Heart left ventricle (tissue), 16 donors: ENCODE measurements around the gene IL18BP. TPM values are rescaled to one million over a fixed set of nuclear protein-coding genes. Genes with fewer than 3 reads are reported as not detected.
A peak's percentile ranks its signal among the peaks of the same experiment; 100 is the strongest.

Experiments used
- ATAC-seq, 4 donors: fragments of 200-7000 bp; cut with Tn5 transposase; one replicate each; pipeline ENCODE4 v1.9.1; 2020 to 2022; ENCODE audit warnings: moderate library complexity in 4 of 4, mild to moderate bottlenecking in 3 of 4, moderate number of reproducible peaks in 1 of 4
- DNase-seq, 5 donors: peaks; one replicate each; pipeline ENCODE4 v3.0.0-alpha.2; 2020
- H3K27ac ChIP-seq, 12 donors: fragments of 200-600 bp; sonication (generic) in 4 of 12; one replicate each; pipeline versions ENCODE4 v1.5.0 to v1.8.0; 2016 to 2022; ENCODE audit warnings: mild to moderate bottlenecking in 2 of 12
- H3K27me3 ChIP-seq, 9 donors: fragments of 200-600 bp; sonication (generic) in 2 of 9; one replicate each; pipeline versions ENCODE4 v1.5.1 to v1.8.0; 2016 to 2022; ENCODE audit warnings: mild to moderate bottlenecking in 3 of 9
- H3K36me3 ChIP-seq, 9 donors: fragments of 200-600 bp; sonication (generic) in 2 of 9; one replicate each; pipeline versions ENCODE4 v1.5.0 to v1.8.0; 2018 to 2022; ENCODE audit warnings: mild to moderate bottlenecking in 2 of 9
- H3K4me1 ChIP-seq, 12 donors: fragments of 200-600 bp; sonication (generic) in 4 of 12; one replicate each; pipeline versions ENCODE4 v1.5.0 to v1.8.0; 2016 to 2022; ENCODE audit warnings: mild to moderate bottlenecking in 3 of 12
- H3K4me3 ChIP-seq, 12 donors: fragments of 200-600 bp; sonication (generic) in 4 of 12; one replicate each; pipeline versions ENCODE4 v1.5.0 to v1.8.0; 2017 to 2022; ENCODE audit warnings: mild to moderate bottlenecking in 9 of 12, moderate library complexity in 4 of 12
- H3K9me3 ChIP-seq, 12 donors: fragments of 200-600 bp; sonication (generic) in 4 of 12; one replicate each; pipeline versions ENCODE4 v1.5.0 to v1.8.0; 2016 to 2022; ENCODE audit warnings: mild to moderate bottlenecking in 1 of 12
- POLR2A ChIP-seq, 2 donors: fragments of 450-650 bp; IDR thresholded peaks; one replicate each; pipeline ENCODE4 v1.6.1; 2017; ENCODE audit warnings: antibody characterized with exemption in 2 of 2, mild to moderate bottlenecking in 2 of 2, moderate library complexity in 2 of 2
- WGBS, 4 donors: extraction: QIAGEN DNeasy Blood & Tissue Kit in 2 of 4; methylation state at CpG; one replicate each; pipeline versions ENCODE4 v1.1.5 to v1.1.7; 2013 to 2018; 5-methylcytosine and 5-hydroxymethylcytosine counted together
- intact Hi-C, 10 donors: fragments of 100-400 bp; cut with DNase I; formaldehyde crosslinking; loops; one replicate each; pipeline versions ENCODE4 v1.11.1 to v1.14.2; 2022
- polyA plus RNA-seq, 2 donors: library from polyadenylated mRNA; stranded (reverse); fragments of 200-250 nt; gene quantifications; one replicate each; pipeline ENCODE4 v1.2.3, GENCODE V29; 2013
- total RNA-seq, 9 donors: library from RNA; depleted of rRNA in 2 of 9; stranded (reverse); fragments of >200 nt in 2 of 9; fragmentation: NEBNext Ultra II Directional in 3 of 9; extraction: Animal tissue kit (Norgen Biotek cat#: 25700) in 3 of 9; gene quantifications; one replicate each; pipeline versions ENCODE4 v1.1.0 to v1.2.4, GENCODE V29; 2016 to 2023
- TF ChIP-seq, protein P1 (sequence below), 12 donors: fragments of 200-600 bp; sonication (generic) in 4 of 12; IDR thresholded peaks; one replicate each; pipeline versions ENCODE4 v1.5.0 to v1.8.0; 2018 to 2022; ENCODE audit warnings: antibody characterized with exemption in 12 of 12, mild to moderate bottlenecking in 5 of 12
- donor health status: ischemic (EF 13 %, LVEDD 7.1; RV severe dilation, severe dysfunction).
- donor health status: healthy with polysubstance abuse.
- donor health status: DM: no; HTN: yes; CAD: no.
- donor health status: DM: no; HTN: no; CAD: no.
- donor health status: ischemic (EF 25% LVEDD 6.9; RV normal size, moderate dysfunction).
- donor health status: ischemic (EF 25% LVEDD 5.7; RV mildly dilated, moderate dysfunction).
- donor health status: healthy.
- donor health status: DM: yes; HTN: yes; CAD: no.
- donor health status: ischemic (EF 35%, LVEDD 5.7; RV mildly dilated, moderate dysfunction).
- donor health status: nonischemic (EF 11% LVEDD 7.7; RV severe dilation, severe dysfunction).
- donor health status: DM: yes; HTN: yes; CAD: no.
- donor health status: PGD.
- donor health status: ischemic (EF 29% LVEDD 5.4; RV normal size, mild dysfunction).
- donor health status: nonischemic (EF 23%, LVEDD 6.1; RV moderate dilation, normal function).

The IL18BP gene
- total and polyA plus RNA-seq, 11 donors = 1.1 to 86.5 (median 4.4) TPM

- peak; percentile 79 to 87 (median 85) for ATAC-seq
- Histone ChIP-seq H3K27ac (peak overlapping the region; percentile 94 to 100 (median 98)), H3K27me3 (no peaks in the 10 kb centered on the region), H3K9me3 (no peaks in the 10 kb centered on the region), H3K4me1 (peaks cover 19 to 65% (median 53%) of the 10 kb centered on the region in 12 donors), H3K36me3 (peaks cover 0 to 8% (median under 1%) of the 10 kb centered on the region in 9 donors), H3K4me3 (peak overlapping the region; percentile 48 to 82 (median 64))
- intact Hi-C loops = loop anchor here in 9 of 10 donors (1.0 to 5.0 kb wide), 7 partner anchors 37 to 182 kb away; partner anchors contain the start of genes LRRC51 (in 5 of the 9), NUMA1 (in 5 of the 9), INPPL1 (in 1 of the 9) and LAMTOR1 (in 1 of the 9)
- DNase-seq = peak; percentile 95 to 98 (median 95)
- TF ChIP-seq, protein P1, sequence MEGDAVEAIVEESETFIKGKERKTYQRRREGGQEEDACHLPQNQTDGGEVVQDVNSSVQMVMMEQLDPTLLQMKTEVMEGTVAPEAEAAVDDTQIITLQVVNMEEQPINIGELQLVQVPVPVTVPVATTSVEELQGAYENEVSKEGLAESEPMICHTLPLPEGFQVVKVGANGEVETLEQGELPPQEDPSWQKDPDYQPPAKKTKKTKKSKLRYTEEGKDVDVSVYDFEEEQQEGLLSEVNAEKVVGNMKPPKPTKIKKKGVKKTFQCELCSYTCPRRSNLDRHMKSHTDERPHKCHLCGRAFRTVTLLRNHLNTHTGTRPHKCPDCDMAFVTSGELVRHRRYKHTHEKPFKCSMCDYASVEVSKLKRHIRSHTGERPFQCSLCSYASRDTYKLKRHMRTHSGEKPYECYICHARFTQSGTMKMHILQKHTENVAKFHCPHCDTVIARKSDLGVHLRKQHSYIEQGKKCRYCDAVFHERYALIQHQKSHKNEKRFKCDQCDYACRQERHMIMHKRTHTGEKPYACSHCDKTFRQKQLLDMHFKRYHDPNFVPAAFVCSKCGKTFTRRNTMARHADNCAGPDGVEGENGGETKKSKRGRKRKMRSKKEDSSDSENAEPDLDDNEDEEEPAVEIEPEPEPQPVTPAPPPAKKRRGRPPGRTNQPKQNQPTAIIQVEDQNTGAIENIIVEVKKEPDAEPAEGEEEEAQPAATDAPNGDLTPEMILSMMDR (IDR thresholded peaks at IDR 0.05) = no peak
- TF ChIP-seq POLR2A (IDR thresholded peaks at IDR 0.05) = peak in 1 of 2 donors; percentile 7
- WGBS, 4 donors = 0% methylated on average over 23 of the region's 23 CpGs
These were observed 42.0 kb downstream of the IL18BP start for GRCh38 chr11:72040491-72041363.

DNA sequence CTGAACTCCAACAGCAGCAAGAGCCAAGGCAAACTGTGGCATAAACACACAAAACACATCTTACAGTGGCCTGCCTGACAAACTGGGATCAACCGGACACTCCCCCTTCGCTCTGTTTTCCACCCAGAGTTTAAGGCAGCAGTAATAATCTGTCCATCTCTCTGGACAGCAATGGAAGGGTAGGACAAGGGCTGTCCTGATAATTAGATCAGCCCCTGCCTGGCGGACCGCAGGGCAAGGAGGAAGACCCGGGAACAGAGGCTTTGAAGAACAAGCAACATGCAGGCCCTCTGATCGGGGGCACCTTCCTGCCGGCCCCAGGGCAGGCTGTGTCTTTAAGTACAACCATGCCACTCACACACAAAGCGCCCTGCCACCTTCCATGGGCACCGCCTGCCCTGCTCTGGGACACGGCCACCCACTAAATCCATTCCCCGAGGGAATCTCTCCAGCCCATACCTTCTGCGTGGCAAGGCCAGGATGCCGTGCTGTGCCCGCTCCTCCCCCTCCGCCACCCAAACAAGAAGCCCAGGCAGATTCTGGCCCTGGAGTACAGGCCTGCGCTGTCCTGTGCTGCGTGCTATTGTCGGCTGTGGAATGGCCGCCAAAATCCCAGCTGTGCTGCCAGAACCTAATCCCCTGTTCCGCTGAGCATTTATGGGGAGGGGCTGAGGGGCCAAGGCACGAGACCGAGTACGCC lies 42.8 kb downstream of the IL18BP start:
- H3K4me1 ChIP-seq = peaks cover 16 to 57% (median 45%) of the 10 kb centered on the region in 12 donors
- WGBS, 4 donors = 0 to 1% (median 1%) methylated on average over 7 to 23 of the region's 23 CpGs
- ATAC-seq = peak; percentile 72 to 83 (median 77)

DNA sequence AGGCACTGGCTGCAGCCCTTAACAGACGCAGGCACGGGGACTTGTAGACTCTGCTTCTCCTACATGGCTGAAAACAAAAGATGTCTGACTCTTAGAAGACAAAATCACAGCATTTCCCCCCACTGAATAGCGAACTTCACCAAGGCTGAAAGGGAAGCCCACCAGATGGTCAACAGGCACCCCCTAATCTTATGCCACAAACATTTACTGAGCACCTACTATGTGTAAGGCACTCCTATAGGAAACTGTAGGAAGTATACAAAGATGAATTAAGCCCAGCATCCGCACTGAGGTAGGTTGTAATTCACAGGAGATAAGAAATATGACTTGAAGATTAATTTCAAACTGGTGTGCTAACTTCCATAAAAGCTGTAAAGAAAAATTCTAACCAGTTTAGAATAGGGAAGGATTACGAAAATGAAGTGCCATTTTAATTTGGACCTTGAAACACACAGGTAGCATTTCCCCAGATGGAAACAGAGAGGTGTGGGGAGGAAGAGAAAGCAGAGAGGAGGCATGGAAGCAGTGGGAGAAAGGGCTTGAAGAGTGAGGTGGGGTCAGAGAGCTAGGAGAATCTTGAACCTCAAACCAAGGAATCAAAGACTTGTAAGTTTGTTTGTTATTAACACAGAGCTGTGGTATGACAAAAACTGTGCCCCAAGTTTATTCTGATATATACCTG lies 43.5 kb downstream of the IL18BP start:
- WGBS, 4 donors = 21 to 39% (median 25%) methylated on average over 3 to 5 of the region's 5 CpGs
- Histone ChIP-seq H3K4me3 (peak overlapping the region; percentile 48 to 82 (median 64)), H3K27me3 (no peaks in the 10 kb centered on the region), H3K27ac (peak overlapping the region; percentile 94 to 100 (median 98)), H3K4me1 (peaks cover 11 to 52% (median 40%) of the 10 kb centered on the region in 12 donors), H3K36me3 (peaks cover 0 to 8% (median 0%) of the 10 kb centered on the region in 9 donors), H3K9me3 (no peaks in the 10 kb centered on the region)
- no peak for DNase-seq
- no peak for ATAC-seq
- TF ChIP-seq POLR2A (IDR thresholded peaks at IDR 0.05) = no peak
- TF ChIP-seq, protein P1 (IDR thresholded peaks at IDR 0.05) = no peak
- intact Hi-C loops = loop anchor here in 5 of 10 donors (5.0 kb wide), 3 partner anchors 35 to 180 kb away; partner anchors contain the start of genes LRRC51 (in 2 of the 5), NUMA1 (in 2 of the 5) and INPPL1 (in 1 of the 5)

More for the DNA sequence above, 42.8 kb downstream of the IL18BP start:
- Histone ChIP-seq H3K27me3 (no peaks in the 10 kb centered on the region), H3K4me3 (peak overlapping the region; percentile 48 to 82 (median 64)), H3K9me3 (no peaks in the 10 kb centered on the region), H3K27ac (peak overlapping the region; percentile 94 to 100 (median 98)), H3K36me3 (peaks cover 0 to 1% (median 0%) of the 10 kb centered on the region in 9 donors)
- DNase-seq = peak; percentile 77 to 90 (median 81)
- intact Hi-C loops = loop anchor here in 9 of 10 donors (1.0 to 5.0 kb wide), 6 partner anchors 36 to 181 kb away; partner anchors contain the start of genes LRRC51 (in 5 of the 9), NUMA1 (in 5 of the 9) and INPPL1 (in 1 of the 9)
- no peak for TF ChIP-seq POLR2A (IDR thresholded peaks at IDR 0.05)
- TF ChIP-seq, protein P1 (IDR thresholded peaks at IDR 0.05) = no peak
